Effector memory CD4-positive, alpha-beta T cell (primary cell): ENCODE results near the gene EFCAB8.
A peak's percentile ranks its signal among the peaks of the same experiment; 100 is the strongest.
"Not testable (repeated sequence)": the region's sequence is repeated elsewhere in the genome, so short reads cannot be mapped to it uniquely, and the experiment has no call there.

ENCODE experiments used
- DNase-seq, 3 donors: peaks; one replicate each; pipeline ENCODE4 v3.0.0-alpha.2; 2020
- H3K27ac ChIP-seq: 2 replicates; pipeline ENCODE4 v1.7.0; 2013; ENCODE audit warnings: mild to moderate bottlenecking, low read length, moderate library complexity; ENCODE audit not compliant: insufficient read depth, poor library complexity, severe bottlenecking
- H3K27me3 ChIP-seq: replicated peaks from 2 replicates; pipeline ENCODE4 v1.7.0; 2013; ENCODE audit warnings: mild to moderate bottlenecking, low read length; ENCODE audit not compliant: insufficient read depth, control insufficient read depth, poor library complexity, severe bottlenecking
- H3K36me3 ChIP-seq: 2 replicates; pipeline ENCODE4 v1.7.0; 2013; ENCODE audit warnings: mild to moderate bottlenecking, low read length, moderate library complexity; ENCODE audit not compliant: control insufficient read depth, insufficient read depth
- H3K4me1 ChIP-seq: 2 replicates; pipeline ENCODE4 v1.7.0; 2013; ENCODE audit warnings: low read length, mild to moderate bottlenecking; ENCODE audit not compliant: control insufficient read depth, insufficient read depth, poor library complexity, severe bottlenecking
- H3K4me3 ChIP-seq: 2 replicates; pipeline ENCODE4 v1.7.0; 2013; ENCODE audit warnings: low read length, low read depth, mild to moderate bottlenecking; ENCODE audit not compliant: insufficient read depth, poor library complexity, severe bottlenecking
- H3K9me3 ChIP-seq: 2 replicates; pipeline ENCODE4 v1.7.0; 2013; ENCODE audit warnings: mild to moderate bottlenecking, low read length, moderate library complexity; ENCODE audit not compliant: control insufficient read depth

Gene EFCAB8

DNA sequence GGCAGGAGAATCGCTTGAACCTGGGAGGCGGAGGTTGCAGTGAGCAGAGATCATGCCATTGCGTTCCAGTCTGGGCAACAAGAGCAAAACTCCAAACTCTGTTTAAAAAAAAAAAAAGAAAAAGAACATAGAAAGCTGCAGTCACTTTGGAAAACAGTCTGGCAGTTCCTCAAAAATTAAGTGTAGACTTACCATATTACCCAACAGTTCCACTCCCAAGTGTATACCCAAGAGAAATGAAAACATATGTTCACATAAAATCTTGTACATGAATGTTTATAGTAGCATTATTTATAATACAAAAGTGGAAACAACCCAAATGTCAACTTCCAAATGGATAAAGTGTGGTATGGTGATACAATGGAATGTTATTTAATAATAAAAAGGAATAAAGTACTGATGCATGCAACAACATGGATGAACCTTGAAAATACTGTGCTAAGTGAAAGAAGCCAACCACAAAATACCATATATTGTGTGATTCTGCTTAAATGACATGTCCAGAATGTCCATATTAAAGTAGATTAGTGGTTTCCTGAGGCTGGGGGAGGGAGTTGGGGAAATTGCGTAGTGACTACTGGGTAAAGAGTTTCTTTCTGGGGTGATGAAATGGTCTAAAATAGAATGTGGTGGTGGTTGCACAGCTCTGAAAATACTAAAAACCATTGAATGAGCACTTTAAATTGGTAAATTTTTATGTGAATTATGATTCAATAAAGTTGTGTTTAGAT lies 82.6 kb downstream of the EFCAB8 start:
- no peak for DNase-seq
- Histone ChIP-seq H3K27ac (no peak overlapping the region), H3K27me3 (no peaks in the 10 kb centered on the region), H3K4me3 (no peak overlapping the region), H3K9me3 (no peaks in the 10 kb centered on the region), H3K36me3 (no peaks in the 10 kb centered on the region), H3K4me1 (peaks cover 11% of the 10 kb centered on the region)

DNA sequence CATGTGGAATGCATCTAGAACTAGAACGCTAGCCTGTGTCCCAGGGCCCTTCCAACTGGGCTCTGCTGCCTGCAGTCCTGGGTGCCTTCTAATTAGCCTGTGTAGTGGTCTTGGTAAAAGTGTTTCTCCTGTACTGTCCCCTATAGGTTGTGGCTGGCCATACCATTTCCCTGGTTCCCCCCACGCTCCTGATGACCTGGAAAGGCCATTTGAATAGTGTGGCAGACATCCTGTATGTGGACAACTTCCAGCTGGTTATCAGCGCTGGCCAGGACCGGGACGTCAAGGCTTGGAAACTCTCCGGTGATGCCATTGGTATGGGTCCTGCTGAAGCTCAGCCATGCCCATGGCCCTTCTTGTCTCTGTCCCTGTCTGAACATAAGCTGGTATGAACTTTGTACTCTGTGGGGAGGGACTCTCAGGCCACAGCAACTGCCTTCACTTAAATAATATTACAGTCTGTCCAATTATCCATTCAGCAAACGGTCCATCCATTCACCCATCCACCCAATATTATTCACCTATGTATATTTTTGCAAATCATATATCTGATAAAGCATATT lies 84.8 kb downstream of the EFCAB8 start:
- Histone ChIP-seq H3K27ac (no peak overlapping the region), H3K36me3 (no peaks in the 10 kb centered on the region), H3K4me1 (peaks cover 14% of the 10 kb centered on the region), H3K9me3 (no peaks in the 10 kb centered on the region), H3K4me3 (no peak overlapping the region), H3K27me3 (no peaks in the 10 kb centered on the region)
- no peak for DNase-seq

DNA sequence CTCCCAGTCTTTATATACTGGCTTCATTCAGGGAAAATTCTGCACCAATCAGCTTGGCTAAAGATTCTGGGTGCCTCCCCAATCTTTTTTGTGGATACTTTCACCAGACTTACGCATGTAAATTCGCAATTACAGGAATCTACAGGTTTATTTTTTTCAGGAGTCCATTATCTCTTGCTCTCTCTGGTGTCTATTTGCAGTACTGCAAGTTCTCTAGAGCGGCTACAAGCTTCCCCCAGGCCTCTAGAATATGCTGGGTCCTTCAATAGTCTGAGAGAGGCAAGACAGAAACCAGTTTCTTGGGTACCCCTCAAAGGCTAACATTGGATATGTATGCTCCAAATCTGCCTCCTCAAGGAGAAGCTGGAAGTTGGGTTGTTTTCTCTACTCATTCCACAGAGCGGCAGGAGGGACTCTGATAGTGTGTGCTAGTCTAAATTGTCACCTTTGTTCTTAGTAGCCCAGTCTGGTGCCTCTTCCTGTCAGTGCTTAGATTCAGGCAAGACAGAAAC lies 87.0 kb downstream of the EFCAB8 start:
- no peaks in the 10 kb centered on the region for H3K9me3 ChIP-seq
- no peak for DNase-seq
- H3K36me3 ChIP-seq: no peaks in the 10 kb centered on the region
- H3K27me3 ChIP-seq: no peaks in the 10 kb centered on the region
- no peak overlapping the region for H3K4me3 ChIP-seq
- H3K4me1 ChIP-seq: peaks cover 17% of the 10 kb centered on the region
- peak overlapping the region; percentile 50 for H3K27ac ChIP-seq

DNA sequence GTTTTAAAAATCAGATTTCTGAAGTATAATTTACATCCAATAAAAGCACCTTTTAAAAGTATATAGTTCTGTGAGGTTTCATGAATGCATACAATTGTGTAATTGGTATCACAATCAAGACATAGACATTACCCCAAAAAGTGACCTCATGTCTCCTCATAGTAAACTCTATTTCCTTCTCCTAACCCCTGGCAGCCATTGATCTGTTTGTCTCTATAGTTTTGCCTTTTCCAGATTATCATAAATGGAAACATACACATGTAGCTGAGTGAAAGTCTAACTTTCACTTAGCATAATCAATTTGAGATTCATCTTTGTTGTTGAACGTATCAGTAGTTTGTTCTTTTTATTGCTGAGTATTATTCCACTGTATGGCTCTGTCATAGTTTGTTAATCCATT lies 87.9 kb downstream of the EFCAB8 start:
- Histone ChIP-seq H3K9me3 (no peaks in the 10 kb centered on the region), H3K4me3 (no peak overlapping the region), H3K27me3 (no peaks in the 10 kb centered on the region), H3K27ac (no peak overlapping the region), H3K36me3 (no peaks in the 10 kb centered on the region), H3K4me1 (peaks cover 17% of the 10 kb centered on the region)
- DNase-seq: no peak

DNA sequence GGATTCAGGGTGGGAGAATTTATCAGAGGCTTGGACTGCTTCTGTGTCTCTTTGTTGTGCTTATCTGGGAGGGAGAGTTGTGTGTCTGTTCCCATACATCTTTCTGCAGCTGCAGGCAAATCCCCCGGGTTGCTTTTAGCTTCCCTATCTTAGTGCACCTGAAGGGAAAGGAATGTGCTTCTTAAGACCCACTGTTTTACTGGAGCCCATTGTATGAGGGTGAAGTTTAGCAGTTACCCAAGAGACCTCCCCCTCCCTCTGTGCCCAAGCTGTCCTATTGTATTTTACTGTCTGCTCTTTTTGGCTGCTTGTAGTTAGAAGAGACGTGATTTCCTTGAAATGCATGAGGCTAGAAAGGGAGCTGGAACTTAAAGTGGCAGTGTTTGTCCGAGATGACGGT lies 91.8 kb downstream of the EFCAB8 start:
- H3K9me3 ChIP-seq, DNase-seq, H3K36me3 ChIP-seq, H3K27ac ChIP-seq, H3K27me3 ChIP-seq, H3K4me3 ChIP-seq: not testable (repeated sequence)
- peaks cover 13% of the 10 kb centered on the region for H3K4me1 ChIP-seq

DNA sequence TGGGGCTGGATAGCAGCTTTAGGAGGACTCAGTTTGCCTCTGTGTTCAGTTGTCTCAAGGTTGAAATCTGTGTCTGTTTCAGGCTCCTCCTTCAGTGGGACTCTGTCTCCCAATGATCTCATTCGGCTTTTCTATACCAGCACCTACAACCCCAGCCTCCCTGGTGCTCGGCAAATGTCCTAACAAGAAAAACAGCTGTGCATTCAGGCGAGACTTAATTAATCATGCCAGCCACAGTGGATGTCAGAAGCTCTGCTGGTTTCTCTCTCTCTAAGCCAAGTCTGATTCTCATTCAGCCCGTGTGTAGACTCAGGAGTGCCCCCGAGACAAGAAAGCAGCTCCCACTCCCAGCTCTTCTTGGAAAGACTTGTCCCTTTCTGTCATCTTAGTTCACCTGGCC lies 98.7 kb downstream of the EFCAB8 start:
- no peaks in the 10 kb centered on the region for H3K4me1 ChIP-seq
- H3K9me3 ChIP-seq: peaks cover 3% of the 10 kb centered on the region
- H3K4me3 ChIP-seq: no peak overlapping the region
- no peaks in the 10 kb centered on the region for H3K36me3 ChIP-seq
- no peak overlapping the region for H3K27ac ChIP-seq
- H3K27me3 ChIP-seq: no peaks in the 10 kb centered on the region
- DNase-seq: no peak

DNA sequence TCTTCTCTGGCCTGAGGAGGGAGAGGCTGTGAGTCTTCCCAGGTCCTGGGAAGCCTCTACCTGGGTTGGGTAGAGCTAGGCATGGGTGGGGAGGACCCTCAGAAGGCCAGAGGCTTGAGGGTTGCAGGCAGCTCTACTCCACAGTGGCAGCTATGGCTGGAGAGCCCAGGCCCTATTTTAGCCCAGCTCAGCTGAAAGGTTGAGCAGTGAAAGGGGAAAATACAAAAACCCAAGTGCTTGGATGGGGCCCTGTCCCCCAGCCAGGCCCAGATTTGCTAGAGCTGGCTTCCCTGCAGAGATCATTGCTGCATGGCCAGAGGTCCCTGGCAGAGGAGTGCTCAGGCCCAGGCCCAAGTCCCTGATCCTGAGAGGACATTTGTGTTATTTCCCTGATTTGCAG lies 99.9 kb downstream of the EFCAB8 start:
- Histone ChIP-seq H3K4me1 (no peaks in the 10 kb centered on the region), H3K9me3 (peaks cover 3% of the 10 kb centered on the region), H3K4me3 (no peak overlapping the region), H3K27me3 (no peaks in the 10 kb centered on the region), H3K27ac (no peak overlapping the region), H3K36me3 (no peaks in the 10 kb centered on the region)
- DNase-seq: no peak

DNA sequence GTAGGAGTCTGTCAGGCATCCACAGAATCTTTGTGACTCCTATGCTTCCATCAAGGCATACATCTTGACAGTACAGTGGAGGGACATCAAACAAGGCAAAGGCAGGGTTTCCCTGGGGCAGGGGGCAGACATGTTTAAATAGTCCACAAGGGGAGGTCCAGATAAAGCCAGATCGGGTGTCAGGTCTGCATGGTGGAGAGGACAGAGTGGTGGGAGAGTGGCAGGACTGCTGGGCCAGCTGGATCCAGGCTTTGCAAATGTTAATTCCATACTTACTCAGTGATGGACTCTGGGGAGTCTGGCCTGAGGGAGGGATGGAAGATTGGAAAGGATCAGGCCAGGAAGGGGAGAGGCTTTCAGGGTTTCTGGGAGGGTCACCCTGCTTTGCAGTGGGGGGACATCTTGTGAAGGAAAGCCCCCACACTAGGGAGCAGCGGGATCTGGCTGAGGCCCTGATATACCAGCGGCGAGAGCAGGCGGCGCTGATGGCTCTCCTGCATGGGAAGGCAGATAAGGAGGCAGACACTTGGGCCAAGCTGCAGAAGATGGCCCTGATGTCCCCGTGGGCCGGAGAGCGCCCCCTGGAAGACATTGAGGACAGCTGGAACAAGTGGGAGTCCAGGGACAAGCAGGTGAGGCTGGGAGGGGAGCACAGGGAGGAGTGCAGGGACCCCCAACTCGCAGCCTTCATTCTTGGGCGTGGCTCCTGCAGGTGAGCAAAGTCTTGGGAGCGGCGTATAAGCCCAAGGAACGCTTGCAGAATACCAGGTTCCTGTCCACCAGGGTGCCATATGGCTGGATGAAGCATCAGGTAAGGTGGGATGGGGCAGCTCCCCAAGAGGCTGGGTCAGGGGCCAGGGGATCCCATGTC lies 100.9 kb downstream of the EFCAB8 start:
- Histone ChIP-seq H3K4me1 (no peaks in the 10 kb centered on the region), H3K9me3 (peaks cover 3% of the 10 kb centered on the region), H3K27ac (no peak overlapping the region), H3K36me3 (no peaks in the 10 kb centered on the region), H3K27me3 (no peaks in the 10 kb centered on the region), H3K4me3 (no peak overlapping the region)
- DNase-seq: no peak

DNA sequence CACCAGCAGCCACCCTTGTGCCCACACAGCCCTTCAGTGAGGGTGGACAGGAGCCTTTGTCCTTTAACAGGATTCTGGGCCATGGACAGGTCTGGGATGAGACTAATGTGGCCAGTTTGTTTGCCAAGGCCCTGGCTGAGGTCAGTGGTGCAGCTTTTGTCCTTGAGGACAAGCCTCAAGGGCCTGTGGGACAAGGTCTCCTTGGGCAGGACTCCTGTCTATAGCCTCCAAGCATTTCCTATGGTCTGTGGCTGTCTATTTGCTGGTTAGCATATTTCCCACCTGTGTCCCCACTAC lies 101.4 kb downstream of the EFCAB8 start:
- Histone ChIP-seq H3K4me1 (peaks cover 2% of the 10 kb centered on the region), H3K4me3 (no peak overlapping the region), H3K27ac (no peak overlapping the region), H3K27me3 (no peaks in the 10 kb centered on the region), H3K9me3 (no peaks in the 10 kb centered on the region), H3K36me3 (no peaks in the 10 kb centered on the region)
- DNase-seq: no peak
